Measurements from ENCODE around the gene RBM15. TPM values are rescaled to one million over a fixed set of nuclear protein-coding genes. Genes with fewer than 3 reads are reported as not detected.

Gene RBM15
- total RNA-seq, 1 donor from 2014 or later = 28.2 TPM

DNA sequence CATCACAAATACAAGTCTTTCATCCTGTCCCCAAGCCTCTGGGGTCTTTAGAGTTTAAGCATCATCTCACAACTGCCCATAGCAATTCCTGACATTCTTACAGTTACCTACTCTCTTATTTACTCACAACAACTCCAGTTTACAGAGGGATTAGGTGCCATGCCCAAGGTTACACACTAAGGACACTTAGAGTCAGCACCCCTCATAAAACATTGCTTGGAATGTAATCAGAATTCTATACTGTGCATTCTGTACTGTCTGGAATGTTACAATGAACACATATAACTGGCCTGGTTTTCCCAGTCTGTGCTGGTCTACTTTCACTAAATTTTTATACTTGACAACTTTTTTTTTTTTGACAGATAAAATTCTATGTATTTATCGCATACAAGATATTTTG, 14.5 kb upstream of the RBM15 start:
- H3K4me3 ChIP-seq (ENCODE audit: low read depth, low read length) = no peak overlapping the region
- TF ChIP-seq, protein P1, sequence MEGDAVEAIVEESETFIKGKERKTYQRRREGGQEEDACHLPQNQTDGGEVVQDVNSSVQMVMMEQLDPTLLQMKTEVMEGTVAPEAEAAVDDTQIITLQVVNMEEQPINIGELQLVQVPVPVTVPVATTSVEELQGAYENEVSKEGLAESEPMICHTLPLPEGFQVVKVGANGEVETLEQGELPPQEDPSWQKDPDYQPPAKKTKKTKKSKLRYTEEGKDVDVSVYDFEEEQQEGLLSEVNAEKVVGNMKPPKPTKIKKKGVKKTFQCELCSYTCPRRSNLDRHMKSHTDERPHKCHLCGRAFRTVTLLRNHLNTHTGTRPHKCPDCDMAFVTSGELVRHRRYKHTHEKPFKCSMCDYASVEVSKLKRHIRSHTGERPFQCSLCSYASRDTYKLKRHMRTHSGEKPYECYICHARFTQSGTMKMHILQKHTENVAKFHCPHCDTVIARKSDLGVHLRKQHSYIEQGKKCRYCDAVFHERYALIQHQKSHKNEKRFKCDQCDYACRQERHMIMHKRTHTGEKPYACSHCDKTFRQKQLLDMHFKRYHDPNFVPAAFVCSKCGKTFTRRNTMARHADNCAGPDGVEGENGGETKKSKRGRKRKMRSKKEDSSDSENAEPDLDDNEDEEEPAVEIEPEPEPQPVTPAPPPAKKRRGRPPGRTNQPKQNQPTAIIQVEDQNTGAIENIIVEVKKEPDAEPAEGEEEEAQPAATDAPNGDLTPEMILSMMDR (IDR thresholded peaks at IDR 0.05; ENCODE audit: insufficient read depth, low read length, poor library complexity, severe bottlenecking) = no peak
- no peak for DNase-seq (ENCODE audit: low read depth)
- H3K27me3 ChIP-seq (ENCODE audit: control insufficient read depth, insufficient read depth, low read length) = no peaks in the 10 kb centered on the region
- H3K36me3 ChIP-seq (ENCODE audit: control insufficient read depth, insufficient read depth, low read length) = no peaks in the 10 kb centered on the region

DNA sequence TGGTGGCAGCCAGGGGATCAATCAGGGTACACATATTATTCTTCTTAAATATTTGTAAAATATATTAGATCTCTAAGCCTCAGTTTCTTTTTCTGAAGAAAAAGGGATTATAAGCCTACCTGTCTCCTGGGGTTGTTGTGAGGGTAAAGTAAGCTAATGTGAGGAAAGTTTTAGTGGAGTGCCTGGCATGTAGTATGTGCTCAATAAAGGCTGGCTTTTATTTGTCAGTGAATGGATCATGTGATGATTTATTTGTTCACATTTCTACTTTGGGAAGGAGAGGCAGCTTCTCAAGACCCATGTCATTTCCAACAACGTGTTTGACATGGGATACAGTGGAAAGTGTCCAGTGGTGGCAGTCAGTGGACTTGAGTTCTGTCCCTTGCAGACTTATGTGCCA, 12.4 kb upstream of the RBM15 start:
- Histone ChIP-seq H3K36me3 (ENCODE audit: control insufficient read depth, insufficient read depth, low read length) (no peaks in the 10 kb centered on the region), H3K4me3 (ENCODE audit: low read depth, low read length) (no peak overlapping the region), H3K27me3 (ENCODE audit: control insufficient read depth, insufficient read depth, low read length) (no peaks in the 10 kb centered on the region)
- TF ChIP-seq, protein P1 (IDR thresholded peaks at IDR 0.05; ENCODE audit: insufficient read depth, low read length, poor library complexity, severe bottlenecking) = no peak
- no peak for DNase-seq (ENCODE audit: low read depth)

DNA sequence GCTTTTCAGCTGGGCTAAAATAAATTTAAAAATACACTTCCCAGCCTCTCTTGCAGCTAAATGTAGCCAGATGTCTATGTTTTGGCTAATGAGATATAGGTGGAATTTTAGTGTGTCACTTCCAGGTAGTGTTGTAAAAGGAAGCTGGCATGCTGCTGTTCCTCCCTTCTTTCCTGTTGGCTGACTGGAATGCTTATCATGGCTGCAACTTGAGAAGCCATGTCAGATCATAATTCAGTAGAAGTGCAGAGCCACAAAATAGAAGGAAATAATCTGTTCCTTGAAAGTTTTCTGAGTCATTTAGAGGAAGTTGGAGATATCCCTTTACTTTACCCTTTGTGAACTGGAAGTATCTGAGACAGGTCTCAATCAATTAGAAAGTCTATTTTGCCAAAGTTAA, 10.9 kb upstream of the RBM15 start:
- Histone ChIP-seq H3K27me3 (ENCODE audit: control insufficient read depth, insufficient read depth, low read length) (no peaks in the 10 kb centered on the region), H3K4me3 (ENCODE audit: low read depth, low read length) (no peak overlapping the region), H3K36me3 (ENCODE audit: control insufficient read depth, insufficient read depth, low read length) (no peaks in the 10 kb centered on the region)
- TF ChIP-seq, protein P1 (IDR thresholded peaks at IDR 0.05; ENCODE audit: insufficient read depth, low read length, poor library complexity, severe bottlenecking) = no peak
- DNase-seq (ENCODE audit: low read depth) = no peak

DNA sequence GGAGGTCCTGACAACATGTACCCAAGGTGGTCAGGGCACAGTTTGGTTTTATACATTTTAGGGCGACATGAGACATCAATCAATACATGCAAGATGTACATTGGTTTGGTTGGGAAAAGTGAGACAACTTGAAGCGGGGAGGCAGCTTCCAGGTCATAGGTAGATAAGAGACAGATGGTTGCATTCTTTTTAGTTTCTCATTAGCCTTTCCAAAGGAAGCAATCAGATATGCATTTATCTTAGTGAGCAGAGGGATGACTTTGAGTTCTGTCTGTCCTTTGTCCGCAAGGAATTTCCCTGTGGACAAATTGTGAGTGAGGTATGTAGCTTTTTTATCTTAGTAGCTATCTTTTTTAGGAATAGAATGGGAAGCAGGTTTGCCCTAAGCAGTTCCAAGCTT, 10.5 kb upstream of the RBM15 start:
- DNase-seq (ENCODE audit: low read depth) = no peak
- no peaks in the 10 kb centered on the region for H3K36me3 ChIP-seq (ENCODE audit: control insufficient read depth, insufficient read depth, low read length)
- H3K4me3 ChIP-seq (ENCODE audit: low read depth, low read length) = no peak overlapping the region
- no peaks in the 10 kb centered on the region for H3K27me3 ChIP-seq (ENCODE audit: control insufficient read depth, insufficient read depth, low read length)
- TF ChIP-seq, protein P1 (IDR thresholded peaks at IDR 0.05; ENCODE audit: insufficient read depth, low read length, poor library complexity, severe bottlenecking) = no peak

DNA sequence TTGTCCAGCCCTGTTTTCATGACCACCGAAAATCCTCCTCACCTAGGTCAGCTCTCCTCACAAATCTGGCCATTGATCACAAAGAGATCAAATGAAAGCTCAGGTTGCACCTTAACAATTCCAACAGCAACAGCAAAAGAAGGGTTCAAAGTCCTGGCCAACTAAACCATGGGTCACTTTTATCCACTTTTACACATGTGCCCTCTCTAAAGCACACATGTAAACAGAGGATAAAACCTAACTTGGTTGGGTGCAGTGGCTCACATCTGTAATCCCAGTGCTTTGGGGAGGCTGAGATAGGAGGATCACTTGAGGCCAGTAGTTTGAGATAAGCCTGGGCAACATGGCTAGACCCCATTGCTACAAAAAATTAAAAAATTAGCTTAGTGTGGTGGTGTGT, 3.9 kb upstream of the RBM15 start:
- TF ChIP-seq, protein P1 (IDR thresholded peaks at IDR 0.05; ENCODE audit: insufficient read depth, low read length, poor library complexity, severe bottlenecking) = no peak
- no peak for DNase-seq (ENCODE audit: low read depth)
- H3K27me3 ChIP-seq (ENCODE audit: control insufficient read depth, insufficient read depth, low read length) = no peaks in the 10 kb centered on the region
- H3K36me3 ChIP-seq (ENCODE audit: control insufficient read depth, insufficient read depth, low read length) = no peaks in the 10 kb centered on the region
- no peak overlapping the region for H3K4me3 ChIP-seq (ENCODE audit: low read depth, low read length)

DNA sequence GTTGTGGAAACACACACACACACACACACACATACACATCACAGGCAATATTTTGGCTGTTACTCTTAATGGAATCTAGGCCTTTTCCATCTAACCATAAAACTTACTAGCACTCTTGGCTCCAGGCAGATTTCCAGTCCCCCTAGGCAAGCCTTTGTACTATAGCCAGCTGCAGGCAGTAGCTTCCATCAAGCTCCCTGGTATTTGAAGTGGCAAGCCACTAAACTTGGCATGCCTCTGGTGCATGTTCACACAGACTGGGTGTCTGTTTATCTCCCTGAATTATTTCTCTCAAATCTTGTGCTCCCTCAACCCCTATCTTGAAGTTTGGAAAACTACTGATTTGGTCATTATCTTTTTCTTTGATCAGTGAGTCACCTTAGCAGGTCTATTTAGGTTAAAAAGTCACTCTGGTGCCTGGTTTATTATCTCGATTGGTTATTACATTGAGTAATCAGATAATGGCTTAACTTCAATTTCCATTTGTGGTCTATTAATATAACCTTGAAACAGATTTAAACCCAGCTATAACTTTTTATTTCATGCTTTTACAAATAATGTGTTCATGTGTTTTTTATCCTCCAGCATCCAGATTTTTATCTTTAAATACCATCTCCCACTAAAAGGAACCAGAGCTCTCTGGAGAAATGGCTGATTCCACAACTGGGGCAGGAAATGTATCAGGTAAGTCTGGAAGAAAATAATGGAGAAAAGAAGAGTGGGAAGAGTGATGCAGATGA, 2.7 kb upstream of the RBM15 start:
- no peaks in the 10 kb centered on the region for H3K27me3 ChIP-seq (ENCODE audit: control insufficient read depth, insufficient read depth, low read length)
- no peak for DNase-seq (ENCODE audit: low read depth)
- H3K4me3 ChIP-seq (ENCODE audit: low read depth, low read length) = no peak overlapping the region
- TF ChIP-seq, protein P1 (IDR thresholded peaks at IDR 0.05; ENCODE audit: insufficient read depth, low read length, poor library complexity, severe bottlenecking) = no peak
- H3K36me3 ChIP-seq (ENCODE audit: control insufficient read depth, insufficient read depth, low read length) = no peaks in the 10 kb centered on the region
